ENCODE measurements around the gene SLC16A1. TPM values are rescaled to one million over a fixed set of nuclear protein-coding genes. Genes with fewer than 3 reads are reported as not detected.
"Not testable (repeated sequence)": the region's sequence is repeated elsewhere in the genome, so short reads cannot be mapped to it uniquely, and the experiment has no call there.

Gene SLC16A1
- total and polyA plus RNA-seq, 2 donors = 19.4 to 28.6 TPM

DNA sequence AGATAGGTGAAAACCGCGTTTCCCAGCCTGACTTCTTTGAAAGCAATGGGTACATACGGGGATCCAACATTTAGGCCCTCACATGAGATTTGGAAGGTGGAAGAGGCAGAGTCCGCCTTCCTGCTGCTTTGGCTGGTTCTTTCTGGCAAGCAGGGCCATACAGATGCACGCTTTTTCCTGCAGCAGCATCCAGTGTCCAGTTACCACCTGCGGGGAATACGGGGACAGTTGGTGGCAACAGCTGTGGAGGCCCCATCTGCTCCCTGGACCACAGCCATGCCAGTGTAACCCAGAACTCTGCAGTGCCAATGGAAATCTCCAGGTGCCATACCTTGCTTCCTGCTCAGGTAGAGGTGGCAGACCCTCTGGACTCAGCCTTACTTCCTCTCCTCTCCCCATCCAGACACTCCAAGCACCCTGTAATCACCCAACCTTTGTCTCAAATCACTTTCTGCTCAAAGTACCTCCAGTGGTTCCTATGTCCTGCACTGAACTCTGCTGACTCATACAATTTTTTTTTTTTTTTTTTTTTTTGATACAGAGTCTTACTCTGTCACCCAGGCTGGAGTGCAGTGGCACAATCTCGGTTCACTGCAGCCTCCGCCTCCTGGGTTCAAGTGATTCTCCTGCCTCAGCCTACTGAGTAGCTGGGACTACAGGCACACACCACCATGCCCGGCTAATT is 68.3 kb downstream of the SLC16A1 start:
- Histone ChIP-seq H3K27me3 (ENCODE audit: control insufficient read depth in 2 of 2, insufficient read depth in 1 of 2, low read length in 1 of 2) (no peaks in the 10 kb centered on the region), H3K9me3 (ENCODE audit: control insufficient read depth in 2 of 2, insufficient read depth in 1 of 2, low read length in 1 of 2) (no peaks in the 10 kb centered on the region), H3K4me3 (ENCODE audit: low read length in 2 of 2) (no peak overlapping the region), H3K36me3 (ENCODE audit: control insufficient read depth in 2 of 2, insufficient read depth in 2 of 2, low read length in 1 of 2) (no peaks in the 10 kb centered on the region), H3K4me1 (ENCODE audit: control insufficient read depth in 2 of 2, insufficient read depth in 2 of 2, low read length in 2 of 2) (no peaks in the 10 kb centered on the region), H3K27ac (ENCODE audit: low read depth in 1 of 2, low read length in 1 of 2) (no peak overlapping the region)
- WGBS = 97% methylated on average over 10 of the region's 10 CpGs
- DNase-seq (ENCODE audit: low read depth in 6 of 9, low spot score in 9 of 9) = no peak

DNA sequence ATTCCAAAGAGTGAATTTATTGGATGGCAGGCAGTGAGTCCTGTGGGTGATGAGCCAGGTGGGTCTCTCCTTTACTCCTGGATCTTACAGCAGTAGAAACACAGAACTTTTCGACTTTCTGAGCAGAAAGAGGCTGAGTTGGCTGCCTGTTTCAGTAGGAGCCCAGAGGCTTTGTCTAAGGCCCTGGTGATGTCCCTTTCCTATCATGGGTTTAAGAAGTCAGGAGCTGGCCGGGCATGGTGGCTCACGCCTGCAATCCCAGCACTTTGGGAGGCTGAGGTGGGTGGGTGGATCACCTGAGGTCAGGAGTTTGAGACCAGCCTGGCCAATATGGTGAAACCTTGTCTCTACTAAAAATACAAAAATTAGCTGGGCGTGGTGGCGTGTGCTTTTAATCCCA is 71.0 kb downstream of the SLC16A1 start:
- H3K4me3 ChIP-seq (ENCODE audit: low read length in 2 of 2); H3K4me1 ChIP-seq (ENCODE audit: control insufficient read depth in 2 of 2, insufficient read depth in 2 of 2, low read length in 2 of 2); H3K27ac ChIP-seq (ENCODE audit: low read depth in 1 of 2, low read length in 1 of 2); DNase-seq (ENCODE audit: low read depth in 6 of 9, low spot score in 9 of 9); H3K9me3 ChIP-seq (ENCODE audit: control insufficient read depth in 2 of 2, insufficient read depth in 1 of 2, low read length in 1 of 2); H3K27me3 ChIP-seq (ENCODE audit: control insufficient read depth in 2 of 2, insufficient read depth in 1 of 2, low read length in 1 of 2); H3K36me3 ChIP-seq (ENCODE audit: control insufficient read depth in 2 of 2, insufficient read depth in 2 of 2, low read length in 1 of 2): not testable (repeated sequence)
- 97% methylated on average over 5 of the region's 5 CpGs for WGBS

DNA sequence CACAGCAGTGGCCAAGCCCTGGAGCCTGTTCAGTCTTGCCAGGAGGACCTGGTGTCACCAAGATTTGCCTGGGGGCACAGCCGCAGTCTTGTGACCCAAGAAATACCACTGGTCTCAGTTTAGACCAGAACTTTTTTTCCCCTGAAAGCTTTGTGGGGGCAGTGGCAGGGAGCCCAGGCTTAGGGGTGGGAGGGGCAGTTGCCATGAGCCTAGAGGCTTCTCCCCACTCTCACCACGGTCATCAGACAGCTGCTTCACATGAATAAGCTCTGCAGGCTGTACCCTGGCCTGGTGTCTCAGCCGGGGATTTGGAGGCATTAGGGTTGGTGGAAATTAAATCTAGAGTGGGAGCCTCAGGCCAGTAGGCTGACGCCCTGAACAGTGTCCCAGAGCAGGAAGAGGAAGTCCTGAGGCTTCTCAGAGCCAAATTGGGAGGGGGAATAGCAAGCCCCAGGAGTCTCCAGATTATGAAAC is 73.7 kb downstream of the SLC16A1 start:
- H3K27ac ChIP-seq (ENCODE audit: low read depth in 1 of 2, low read length in 1 of 2) = no peak overlapping the region
- no peak for DNase-seq (ENCODE audit: low read depth in 6 of 9, low spot score in 9 of 9)
- no peak overlapping the region for H3K4me3 ChIP-seq (ENCODE audit: low read length in 2 of 2)

GRCh38 chr1:112881742-112882127 is 74.3 kb downstream of the SLC16A1 start:
- Histone ChIP-seq H3K9me3 (ENCODE audit: control insufficient read depth in 2 of 2, insufficient read depth in 1 of 2, low read length in 1 of 2) (no peaks in the 10 kb centered on the region), H3K27me3 (ENCODE audit: control insufficient read depth in 2 of 2, insufficient read depth in 1 of 2, low read length in 1 of 2) (peaks cover 0 to 2% of the 10 kb centered on the region in 2 donors), H3K4me1 (ENCODE audit: control insufficient read depth in 2 of 2, insufficient read depth in 2 of 2, low read length in 2 of 2) (no peaks in the 10 kb centered on the region), H3K27ac (ENCODE audit: low read depth in 1 of 2, low read length in 1 of 2) (no peak overlapping the region), H3K36me3 (ENCODE audit: control insufficient read depth in 2 of 2, insufficient read depth in 2 of 2, low read length in 1 of 2) (no peaks in the 10 kb centered on the region), H3K4me3 (ENCODE audit: low read length in 2 of 2) (no peak overlapping the region)
- 98% methylated on average over 8 of the region's 8 CpGs for WGBS
- DNase-seq (ENCODE audit: low read depth in 6 of 9, low spot score in 9 of 9) = no peak

More for the DNA sequence above, 73.7 kb downstream of the SLC16A1 start:
- WGBS = 89% methylated on average over 4 of the region's 4 CpGs
- Histone ChIP-seq H3K9me3 (ENCODE audit: control insufficient read depth in 2 of 2, insufficient read depth in 1 of 2, low read length in 1 of 2) (no peaks in the 10 kb centered on the region), H3K4me1 (ENCODE audit: control insufficient read depth in 2 of 2, insufficient read depth in 2 of 2, low read length in 2 of 2) (no peaks in the 10 kb centered on the region), H3K27me3 (ENCODE audit: control insufficient read depth in 2 of 2, insufficient read depth in 1 of 2, low read length in 1 of 2) (peaks cover 0 to 2% of the 10 kb centered on the region in 2 donors), H3K36me3 (ENCODE audit: control insufficient read depth in 2 of 2, insufficient read depth in 2 of 2, low read length in 1 of 2) (no peaks in the 10 kb centered on the region)

- Histone ChIP-seq H3K4me3 (ENCODE audit: low read length in 2 of 2) (no peak overlapping the region), H3K4me1 (ENCODE audit: control insufficient read depth in 2 of 2, insufficient read depth in 2 of 2, low read length in 2 of 2) (no peaks in the 10 kb centered on the region), H3K27ac (ENCODE audit: low read depth in 1 of 2, low read length in 1 of 2) (no peak overlapping the region), H3K9me3 (ENCODE audit: control insufficient read depth in 2 of 2, insufficient read depth in 1 of 2, low read length in 1 of 2) (no peaks in the 10 kb centered on the region), H3K27me3 (ENCODE audit: control insufficient read depth in 2 of 2, insufficient read depth in 1 of 2, low read length in 1 of 2) (peaks cover 0 to 2% of the 10 kb centered on the region in 2 donors), H3K36me3 (ENCODE audit: control insufficient read depth in 2 of 2, insufficient read depth in 2 of 2, low read length in 1 of 2) (no peaks in the 10 kb centered on the region)
- WGBS = 94% methylated on average over 3 of the region's 3 CpGs
- no peak for DNase-seq (ENCODE audit: low read depth in 6 of 9, low spot score in 9 of 9)
These were observed 76.2 kb downstream of the SLC16A1 start for GRCh38 chr1:112879834-112880233.

DNA sequence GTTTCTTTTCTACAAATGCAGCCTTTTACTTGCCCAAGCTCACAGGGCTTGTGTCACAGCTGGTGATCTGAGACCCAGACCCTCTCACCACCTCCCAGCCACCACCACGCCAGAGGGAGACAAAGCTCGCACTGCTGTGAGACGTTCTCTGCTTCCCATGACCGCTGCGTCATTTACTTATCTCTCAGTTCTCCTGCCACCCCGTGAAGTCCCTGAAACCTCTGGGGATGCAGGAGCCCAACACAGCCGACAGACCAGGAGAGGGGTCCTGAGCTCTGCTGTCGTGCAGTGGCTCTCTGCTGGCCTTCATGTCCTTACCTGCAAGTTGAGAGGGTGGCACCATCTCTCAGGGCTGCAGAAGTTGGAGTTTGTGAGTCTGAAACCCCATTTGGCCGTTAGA is 77.7 kb downstream of the SLC16A1 start:
- no peak for DNase-seq (ENCODE audit: low read depth in 6 of 9, low spot score in 9 of 9)
- 94% methylated on average over 9 of the region's 9 CpGs for WGBS

GRCh38 chr1:112877750-112878149 is 78.2 kb downstream of the SLC16A1 start:
- Histone ChIP-seq H3K36me3 (ENCODE audit: control insufficient read depth in 2 of 2, insufficient read depth in 2 of 2, low read length in 1 of 2) (no peaks in the 10 kb centered on the region), H3K9me3 (ENCODE audit: control insufficient read depth in 2 of 2, insufficient read depth in 1 of 2, low read length in 1 of 2) (no peaks in the 10 kb centered on the region), H3K4me1 (ENCODE audit: control insufficient read depth in 2 of 2, insufficient read depth in 2 of 2, low read length in 2 of 2) (no peaks in the 10 kb centered on the region), H3K4me3 (ENCODE audit: low read length in 2 of 2) (no peak overlapping the region), H3K27me3 (ENCODE audit: control insufficient read depth in 2 of 2, insufficient read depth in 1 of 2, low read length in 1 of 2) (peaks cover 0 to 2% of the 10 kb centered on the region in 2 donors), H3K27ac (ENCODE audit: low read depth in 1 of 2, low read length in 1 of 2) (no peak overlapping the region)
- WGBS = 89% methylated on average over 2 of the region's 2 CpGs
- DNase-seq (ENCODE audit: low read depth in 6 of 9, low spot score in 9 of 9) = no peak

More for the DNA sequence above, 77.7 kb downstream of the SLC16A1 start:
- H3K27ac ChIP-seq (ENCODE audit: low read depth in 1 of 2, low read length in 1 of 2) = no peak overlapping the region
- H3K4me3 ChIP-seq (ENCODE audit: low read length in 2 of 2) = no peak overlapping the region
- peaks cover 0 to 2% of the 10 kb centered on the region in 2 donors for H3K27me3 ChIP-seq (ENCODE audit: control insufficient read depth in 2 of 2, insufficient read depth in 1 of 2, low read length in 1 of 2)
- no peaks in the 10 kb centered on the region for H3K36me3 ChIP-seq (ENCODE audit: control insufficient read depth in 2 of 2, insufficient read depth in 2 of 2, low read length in 1 of 2)
- H3K9me3 ChIP-seq (ENCODE audit: control insufficient read depth in 2 of 2, insufficient read depth in 1 of 2, low read length in 1 of 2) = no peaks in the 10 kb centered on the region
- no peaks in the 10 kb centered on the region for H3K4me1 ChIP-seq (ENCODE audit: control insufficient read depth in 2 of 2, insufficient read depth in 2 of 2, low read length in 2 of 2)

- no peak overlapping the region for H3K4me3 ChIP-seq (ENCODE audit: low read length in 2 of 2)
- H3K4me1 ChIP-seq (ENCODE audit: control insufficient read depth in 2 of 2, insufficient read depth in 2 of 2, low read length in 2 of 2) = no peaks in the 10 kb centered on the region
- no peak for DNase-seq (ENCODE audit: low read depth in 6 of 9, low spot score in 9 of 9)
- no peaks in the 10 kb centered on the region for H3K9me3 ChIP-seq (ENCODE audit: control insufficient read depth in 2 of 2, insufficient read depth in 1 of 2, low read length in 1 of 2)
- no peaks in the 10 kb centered on the region for H3K36me3 ChIP-seq (ENCODE audit: control insufficient read depth in 2 of 2, insufficient read depth in 2 of 2, low read length in 1 of 2)
- H3K27me3 ChIP-seq (ENCODE audit: control insufficient read depth in 2 of 2, insufficient read depth in 1 of 2, low read length in 1 of 2) = peaks cover 0 to 2% of the 10 kb centered on the region in 2 donors
- WGBS = 76% methylated on average over 2 of the region's 2 CpGs
- H3K27ac ChIP-seq (ENCODE audit: low read depth in 1 of 2, low read length in 1 of 2) = no peak overlapping the region
These were observed 79.7 kb downstream of the SLC16A1 start for GRCh38 chr1:112876315-112876714.

- Histone ChIP-seq H3K27me3 (ENCODE audit: control insufficient read depth in 2 of 2, insufficient read depth in 1 of 2, low read length in 1 of 2) (no peaks in the 10 kb centered on the region), H3K4me3 (ENCODE audit: low read length in 2 of 2) (no peak overlapping the region), H3K9me3 (ENCODE audit: control insufficient read depth in 2 of 2, insufficient read depth in 1 of 2, low read length in 1 of 2) (no peaks in the 10 kb centered on the region), H3K36me3 (ENCODE audit: control insufficient read depth in 2 of 2, insufficient read depth in 2 of 2, low read length in 1 of 2) (no peaks in the 10 kb centered on the region), H3K4me1 (ENCODE audit: control insufficient read depth in 2 of 2, insufficient read depth in 2 of 2, low read length in 2 of 2) (no peaks in the 10 kb centered on the region), H3K27ac (ENCODE audit: low read depth in 1 of 2, low read length in 1 of 2) (no peak overlapping the region)
- WGBS = 100% methylated on average over 1 of the region's 1 CpG
- no peak for DNase-seq (ENCODE audit: low read depth in 6 of 9, low spot score in 9 of 9)
These were observed 83.4 kb downstream of the SLC16A1 start for GRCh38 chr1:112872551-112872962.

All from thymus (tissue), 11 donors.